Duodenal mucosa (tissue), 2 donors: ENCODE results near the gene SPINT1.

Experiments used
- H3K27ac ChIP-seq: one replicate; pipeline ENCODE4 v1.7.0; 2013; ENCODE audit warnings: low read depth, low read length
- H3K27me3 ChIP-seq, 2 donors: one replicate each; pipeline ENCODE4 v1.7.0; 2013; ENCODE audit warnings: low read length in 2 of 2, control low read depth in 1 of 2; ENCODE audit not compliant: insufficient read depth in 2 of 2, control insufficient read depth in 1 of 2
- H3K36me3 ChIP-seq, 2 donors: one replicate each; pipeline ENCODE4 v1.7.0; 2013; ENCODE audit warnings: low read length in 2 of 2, control low read depth in 1 of 2; ENCODE audit not compliant: insufficient read depth in 2 of 2, control insufficient read depth in 1 of 2
- H3K4me1 ChIP-seq, 2 donors: one replicate each; pipeline ENCODE4 v1.7.0; 2013; ENCODE audit warnings: low read length in 2 of 2, control low read depth in 1 of 2; ENCODE audit not compliant: insufficient read depth in 2 of 2, control insufficient read depth in 1 of 2
- H3K4me3 ChIP-seq, 2 donors: one replicate each; pipeline ENCODE4 v1.7.0; 2013; ENCODE audit warnings: low read length in 2 of 2, low read depth in 1 of 2
- H3K9ac ChIP-seq, 2 donors: one replicate each; pipeline ENCODE4 v1.7.0; 2013; ENCODE audit warnings: low read length in 2 of 2, low read depth in 1 of 2
- H3K9me3 ChIP-seq, 2 donors: one replicate each; pipeline ENCODE4 v1.7.0; 2013; ENCODE audit warnings: low read length in 2 of 2, control low read depth in 1 of 2; ENCODE audit not compliant: control insufficient read depth in 1 of 2

Gene SPINT1

GRCh38 chr15:40845511-40846284 is 1.9 kb downstream of the SPINT1 start:
- H3K4me3 ChIP-seq: peak overlapping the region; percentile 81 to 85
- peak overlapping the region; percentile 88 to 94 for H3K9ac ChIP-seq
- H3K4me1 ChIP-seq: peaks cover 16 to 40% of the 10 kb centered on the region in 2 donors
- no peaks in the 10 kb centered on the region for H3K9me3 ChIP-seq
- peak overlapping the region; percentile 84 for H3K27ac ChIP-seq
- no peaks in the 10 kb centered on the region for H3K27me3 ChIP-seq
- H3K36me3 ChIP-seq: peaks cover 0 to 5% of the 10 kb centered on the region in 2 donors

- H3K27me3 ChIP-seq: no peaks in the 10 kb centered on the region
- peak overlapping the region; percentile 69 to 94 for H3K9ac ChIP-seq
Measured at GRCh38 chr15:40846841-40847222, 3.0 kb downstream of the SPINT1 start.

GRCh38 chr15:40847223-40847961 is 3.5 kb downstream of the SPINT1 start:
- no peaks in the 10 kb centered on the region for H3K9me3 ChIP-seq
- peaks cover 28 to 47% of the 10 kb centered on the region in 2 donors for H3K4me1 ChIP-seq
- H3K36me3 ChIP-seq: peaks cover 3 to 12% of the 10 kb centered on the region in 2 donors
- no peaks in the 10 kb centered on the region for H3K27me3 ChIP-seq
- peak overlapping the region; percentile 82 to 94 for H3K9ac ChIP-seq
- H3K27ac ChIP-seq: peak overlapping the region; percentile 84
- H3K4me3 ChIP-seq: peak overlapping the region; percentile 81 to 85

More at GRCh38 chr15:40846841-40847222, 3.0 kb downstream of the SPINT1 start:
- H3K4me3 ChIP-seq: peak overlapping the region; percentile 81 to 85
- H3K27ac ChIP-seq: peak overlapping the region; percentile 84
- H3K4me1 ChIP-seq: peaks cover 22 to 42% of the 10 kb centered on the region in 2 donors
- no peaks in the 10 kb centered on the region for H3K9me3 ChIP-seq
- H3K36me3 ChIP-seq: peaks cover 0 to 7% of the 10 kb centered on the region in 2 donors

- Histone ChIP-seq H3K4me3 (peak overlapping the region; percentile 13 to 35), H3K27me3 (no peaks in the 10 kb centered on the region), H3K4me1 (peaks cover 36 to 39% of the 10 kb centered on the region in 2 donors), H3K36me3 (peaks cover 22 to 42% of the 10 kb centered on the region in 2 donors), H3K27ac (no peak overlapping the region), H3K9ac (peak overlapping the region in 1 of 2 donors; percentile 40), H3K9me3 (no peaks in the 10 kb centered on the region)
Measured at GRCh38 chr15:40850576-40851112, 6.8 kb downstream of the SPINT1 start.

- H3K27ac ChIP-seq: no peak overlapping the region
- H3K4me3 ChIP-seq: peak overlapping the region in 1 of 2 donors; percentile 19
- peak overlapping the region in 1 of 2 donors; percentile 35 for H3K9ac ChIP-seq
- H3K27me3 ChIP-seq: no peaks in the 10 kb centered on the region
- H3K9me3 ChIP-seq: no peaks in the 10 kb centered on the region
- peaks cover 36 to 39% of the 10 kb centered on the region in 2 donors for H3K4me1 ChIP-seq
- H3K36me3 ChIP-seq: peaks cover 23 to 57% of the 10 kb centered on the region in 2 donors
Measured at GRCh38 chr15:40852529-40852928, 8.7 kb downstream of the SPINT1 start.

- Histone ChIP-seq H3K9me3 (no peaks in the 10 kb centered on the region), H3K36me3 (peaks cover 27 to 57% of the 10 kb centered on the region in 2 donors), H3K9ac (no peak overlapping the region)
Measured at GRCh38 chr15:40853241-40853890, 9.5 kb downstream of the SPINT1 start.

GRCh38 chr15:40854161-40854560 is 10.3 kb downstream of the SPINT1 start:
- no peak overlapping the region for H3K4me3 ChIP-seq
- H3K9ac ChIP-seq: no peak overlapping the region
- H3K4me1 ChIP-seq: peaks cover 36 to 44% of the 10 kb centered on the region in 2 donors
- H3K27ac ChIP-seq: no peak overlapping the region
- H3K27me3 ChIP-seq: no peaks in the 10 kb centered on the region
- H3K9me3 ChIP-seq: no peaks in the 10 kb centered on the region
- peaks cover 27 to 63% of the 10 kb centered on the region in 2 donors for H3K36me3 ChIP-seq

More at GRCh38 chr15:40853241-40853890, 9.5 kb downstream of the SPINT1 start:
- H3K27ac ChIP-seq: no peak overlapping the region
- H3K4me1 ChIP-seq: peaks cover 35 to 40% of the 10 kb centered on the region in 2 donors
- H3K4me3 ChIP-seq: no peak overlapping the region
- no peaks in the 10 kb centered on the region for H3K27me3 ChIP-seq

- Histone ChIP-seq H3K4me1 (peaks cover 35 to 44% of the 10 kb centered on the region in 2 donors), H3K27ac (no peak overlapping the region), H3K9me3 (no peaks in the 10 kb centered on the region), H3K9ac (no peak overlapping the region), H3K36me3 (peaks cover 27 to 57% of the 10 kb centered on the region in 2 donors), H3K4me3 (no peak overlapping the region), H3K27me3 (no peaks in the 10 kb centered on the region)
Measured at GRCh38 chr15:40855706-40856234, 11.9 kb downstream of the SPINT1 start.

- Histone ChIP-seq H3K4me1 (peaks cover 38 to 42% of the 10 kb centered on the region in 2 donors), H3K27ac (no peak overlapping the region), H3K9me3 (no peaks in the 10 kb centered on the region), H3K36me3 (peaks cover 27 to 56% of the 10 kb centered on the region in 2 donors), H3K27me3 (no peaks in the 10 kb centered on the region), H3K4me3 (no peak overlapping the region), H3K9ac (peak overlapping the region in 1 of 2 donors; percentile 6)
Measured at GRCh38 chr15:40856746-40857145, 12.9 kb downstream of the SPINT1 start.
